GM21737 (cell line): ENCODE results near the gene SLC12A3.

ENCODE experiments used
- ATAC-seq: cut with Tn5 transposase; IDR thresholded peaks from one replicate; pipeline ENCODE4 v1.9.1; 2021; ENCODE audit warnings: mild to moderate bottlenecking, moderate library complexity; ENCODE audit not compliant: unreplicated experiment

The SLC12A3 gene

GRCh38 chr16:56936950-56937349 is 71.9 kb downstream of the SLC12A3 start:
- no peak for ATAC-seq

GRCh38 chr16:56938664-56939513 is 73.9 kb downstream of the SLC12A3 start:
- ATAC-seq, result no peak

- no peak for ATAC-seq
Observed at GRCh38 chr16:56939801-56940200, 74.8 kb downstream of the SLC12A3 start.

GRCh38 chr16:56941092-56941491 is 76.1 kb downstream of the SLC12A3 start:
- ATAC-seq, result no peak

GRCh38 chr16:56941856-56942331 is 76.9 kb downstream of the SLC12A3 start:
- ATAC-seq, result no peak

- no peak for ATAC-seq
Observed at GRCh38 chr16:56943761-56944375, 78.9 kb downstream of the SLC12A3 start.

GRCh38 chr16:56944954-56945839 is 80.2 kb downstream of the SLC12A3 start:
- ATAC-seq, result peak; percentile 31

GRCh38 chr16:56945847-56946527 is 81.0 kb downstream of the SLC12A3 start:
- ATAC-seq, result no peak

GRCh38 chr16:56946767-56947603 is 82.0 kb downstream of the SLC12A3 start:
- no peak for ATAC-seq

- no peak for ATAC-seq
Observed at GRCh38 chr16:56947604-56947995, 82.6 kb downstream of the SLC12A3 start.

- ATAC-seq, result no peak
Observed at GRCh38 chr16:56948234-56948633, 83.2 kb downstream of the SLC12A3 start.

GRCh38 chr16:56950051-56950450 is 85.0 kb downstream of the SLC12A3 start:
- ATAC-seq, result no peak

- ATAC-seq, result no peak
Observed at GRCh38 chr16:56950455-56950854, 85.4 kb downstream of the SLC12A3 start.

- ATAC-seq, result no peak
Observed at GRCh38 chr16:56950881-56951771, 86.1 kb downstream of the SLC12A3 start.

GRCh38 chr16:56953006-56953405 is 88.0 kb downstream of the SLC12A3 start:
- no peak for ATAC-seq

- no peak for ATAC-seq
Observed at GRCh38 chr16:56956076-56956475, 91.1 kb downstream of the SLC12A3 start.

- ATAC-seq, result no peak
Observed at GRCh38 chr16:56956756-56957155, 91.7 kb downstream of the SLC12A3 start.

GRCh38 chr16:56960681-56961281 is 95.8 kb downstream of the SLC12A3 start:
- ATAC-seq, result no peak
